H9 (cell line): ENCODE results near the gene DCAF10. TPM values are rescaled to one million over a fixed set of nuclear protein-coding genes. Genes with fewer than 3 reads are reported as not detected.

ENCODE experiments used
- DNase-seq: peaks from one replicate; pipeline ENCODE4 v3.0.0-alpha.2; 2017
- H2AFZ ChIP-seq: one replicate; pipeline ENCODE4 v1.6.1; 2013; ENCODE audit warnings: mild to moderate bottlenecking, low read length, control low read depth, moderate library complexity
- H2AK5ac ChIP-seq: 2 replicates; pipeline ENCODE4 v1.6.1; 2013; ENCODE audit warnings: low read length, control low read depth, mixed read lengths; ENCODE audit not compliant: insufficient read length
- H2BK120ac ChIP-seq: one replicate; pipeline ENCODE4 v1.6.1; 2013; ENCODE audit warnings: low read depth, mild to moderate bottlenecking, low read length, control low read depth, inconsistent platforms; ENCODE audit not compliant: poor library complexity, severe bottlenecking
- H2BK12ac ChIP-seq: 2 replicates; pipeline ENCODE4 v1.6.1; 2013; ENCODE audit warnings: low read length, control low read depth, mixed read lengths, low read depth; ENCODE audit not compliant: insufficient read length
- H2BK15ac ChIP-seq: 2 replicates; pipeline ENCODE4 v1.6.1; 2013; ENCODE audit warnings: low read depth, low read length, control low read depth
- H2BK20ac ChIP-seq: one replicate; pipeline ENCODE4 v1.6.1; 2013; ENCODE audit warnings: low read depth, mild to moderate bottlenecking, low read length, control low read depth, inconsistent platforms; ENCODE audit not compliant: poor library complexity, severe bottlenecking
- H2BK5ac ChIP-seq: 2 replicates; pipeline ENCODE4 v1.6.1; 2013; ENCODE audit warnings: low read length, control low read depth, mixed read lengths; ENCODE audit not compliant: insufficient read length
- H3K14ac ChIP-seq: 2 replicates; pipeline ENCODE4 v1.6.1; 2013; ENCODE audit warnings: low read length, control low read depth; ENCODE audit not compliant: insufficient read depth
- H3K18ac ChIP-seq: 2 replicates; pipeline ENCODE4 v1.6.1; 2013; ENCODE audit warnings: low read depth, mild to moderate bottlenecking, mixed read lengths, low read length, control low read depth; ENCODE audit not compliant: insufficient read length
- H3K23ac ChIP-seq: 2 replicates; pipeline ENCODE4 v1.6.1; 2013; ENCODE audit warnings: low read length, control low read depth, mixed read lengths, low read depth; ENCODE audit not compliant: insufficient read length
- H3K23me2 ChIP-seq: 2 replicates; pipeline ENCODE4 v1.6.1; 2013; ENCODE audit warnings: low read depth, mild to moderate bottlenecking, mixed read lengths, low read length, control low read depth; ENCODE audit not compliant: insufficient read length, poor library complexity, severe bottlenecking
- H3K27ac ChIP-seq: 2 replicates; pipeline ENCODE4 v1.5.1; 2013; ENCODE audit warnings: low read length, control low read depth, mixed read lengths, low read depth; ENCODE audit not compliant: insufficient read length
- H3K27me3 ChIP-seq: 2 replicates; pipeline ENCODE4 v1.6.1; 2013; ENCODE audit warnings: low read length, control low read depth, inconsistent platforms; ENCODE audit not compliant: insufficient read depth
- H3K4ac ChIP-seq: 2 replicates; pipeline ENCODE4 v1.6.1; 2013; ENCODE audit warnings: low read depth, mild to moderate bottlenecking, control low read depth, inconsistent platforms, low read length, moderate library complexity
- H3K4me1 ChIP-seq: 2 replicates; pipeline ENCODE4 v1.6.1; 2013; ENCODE audit warnings: low read length, control low read depth, inconsistent platforms; ENCODE audit not compliant: insufficient read depth
- H3K4me2 ChIP-seq: 2 replicates; pipeline ENCODE4 v1.6.1; 2013; ENCODE audit warnings: low read length, control low read depth, mixed read lengths; ENCODE audit not compliant: insufficient read length, insufficient read depth
- H3K56ac ChIP-seq: 2 replicates; pipeline ENCODE4 v1.6.1; 2013; ENCODE audit warnings: low read depth, mild to moderate bottlenecking, mixed read lengths, low read length, control low read depth; ENCODE audit not compliant: insufficient read length
- H3K79me1 ChIP-seq: 2 replicates; pipeline ENCODE4 v1.6.1; 2013; ENCODE audit warnings: low read depth, mild to moderate bottlenecking, moderate library complexity, low read length, control low read depth, inconsistent platforms; ENCODE audit not compliant: insufficient read depth, poor library complexity, severe bottlenecking
- H3K79me2 ChIP-seq: 2 replicates; pipeline ENCODE4 v1.6.1; 2013; ENCODE audit warnings: low read length, control low read depth, inconsistent platforms; ENCODE audit not compliant: insufficient read depth
- H3K9ac ChIP-seq: 2 replicates; pipeline ENCODE4 v1.6.1; 2013; ENCODE audit warnings: low read length, control low read depth, mixed read lengths; ENCODE audit not compliant: insufficient read length; ENCODE audit errors: extremely low read depth
- H3K9me3 ChIP-seq: one replicate; pipeline ENCODE4 v1.6.1; 2013; ENCODE audit warnings: low read depth, low read length, inconsistent platforms; ENCODE audit not compliant: control insufficient read depth
- H3T11ph ChIP-seq: one replicate; pipeline ENCODE4 v1.6.1; 2013; ENCODE audit warnings: mild to moderate bottlenecking, low read length, control low read depth, inconsistent platforms
- H4K20me1 ChIP-seq: one replicate; pipeline ENCODE4 v1.6.1; 2013; ENCODE audit not compliant: control insufficient read depth, insufficient read length, insufficient read depth
- H4K5ac ChIP-seq: 2 replicates; pipeline ENCODE4 v1.6.1; 2013; ENCODE audit warnings: low read depth, mild to moderate bottlenecking, mixed read lengths, low read length, control low read depth; ENCODE audit not compliant: insufficient read length
- H4K8ac ChIP-seq: replicated peaks from 2 replicates; pipeline ENCODE4 v1.6.1; 2013; ENCODE audit warnings: low read length, control low read depth, mixed read lengths, low read depth; ENCODE audit not compliant: insufficient read length
- H4K91ac ChIP-seq: 2 replicates; pipeline ENCODE4 v1.6.1; 2013; ENCODE audit warnings: low read depth, mild to moderate bottlenecking, moderate library complexity, mixed read lengths, low read length, control low read depth; ENCODE audit not compliant: insufficient read length
- H3K27ac Mint-ChIP-seq, 3 experiments: 2 replicates in 2 of 3; 3 replicates in 1 of 3; pipeline ENCODE4 v1.8.0; 2020 to 2021; ENCODE audit warnings: mixed read lengths in 3 of 3, mild to moderate bottlenecking in 1 of 3, moderate library complexity in 1 of 3
- H3K27me3 Mint-ChIP-seq: 2 replicates; pipeline ENCODE4 v1.8.0; 2021; ENCODE audit warnings: low read depth, mild to moderate bottlenecking, moderate library complexity, mixed read lengths
- H3K36me3 Mint-ChIP-seq, 3 experiments: 2 replicates in 2 of 3; 3 replicates in 1 of 3; pipeline ENCODE4 v1.8.0; 2020 to 2021; ENCODE audit warnings: low read depth in 3 of 3, mixed read lengths in 3 of 3; ENCODE audit not compliant: insufficient read depth in 1 of 3
- H3K4me1 Mint-ChIP-seq, 2 experiments: 2 replicates each; pipeline ENCODE4 v1.8.0; 2020; ENCODE audit warnings: mixed read lengths in 2 of 2
- H3K4me3 Mint-ChIP-seq, 2 experiments: 2 replicates in 1 of 2; 3 replicates in 1 of 2; pipeline ENCODE4 v1.8.0; 2020 to 2021; ENCODE audit warnings: mild to moderate bottlenecking in 2 of 2, mixed read lengths in 2 of 2, moderate library complexity in 1 of 2
- H3K9me3 Mint-ChIP-seq, 2 experiments: 2 replicates in 1 of 2; 3 replicates in 1 of 2; pipeline ENCODE4 v1.8.0; 2020; ENCODE audit warnings: mild to moderate bottlenecking in 2 of 2, mixed read lengths in 2 of 2, moderate library complexity in 1 of 2
- CTCF ChIP-seq: fragments of 200-600 bp; sonication (generic); conservative IDR thresholded peaks from 3 replicates; pipeline ENCODE4 v1.8.0; 2021; ENCODE audit warnings: antibody characterized with exemption, mild to moderate bottlenecking
- WGBS: extraction: QIAGEN DNeasy Blood & Tissue Kit; methylation state at CpG from one replicate; pipeline ENCODE4 v1.1.7; 2013; ENCODE audit warnings: missing lambda C conversion rate, low lambda C conversion rate, mixed read lengths; ENCODE audit not compliant: insufficient read length; ENCODE audit errors: extremely low coverage; 5-methylcytosine and 5-hydroxymethylcytosine counted together
- total RNA-seq: library from RNA; stranded (reverse); gene quantifications from 2 replicates; pipeline ENCODE4 v1.2.1, GENCODE V29; 2021

DCAF10 gene
- total RNA-seq, 1 experiment from 2014 or later: 13.4 TPM

DNA sequence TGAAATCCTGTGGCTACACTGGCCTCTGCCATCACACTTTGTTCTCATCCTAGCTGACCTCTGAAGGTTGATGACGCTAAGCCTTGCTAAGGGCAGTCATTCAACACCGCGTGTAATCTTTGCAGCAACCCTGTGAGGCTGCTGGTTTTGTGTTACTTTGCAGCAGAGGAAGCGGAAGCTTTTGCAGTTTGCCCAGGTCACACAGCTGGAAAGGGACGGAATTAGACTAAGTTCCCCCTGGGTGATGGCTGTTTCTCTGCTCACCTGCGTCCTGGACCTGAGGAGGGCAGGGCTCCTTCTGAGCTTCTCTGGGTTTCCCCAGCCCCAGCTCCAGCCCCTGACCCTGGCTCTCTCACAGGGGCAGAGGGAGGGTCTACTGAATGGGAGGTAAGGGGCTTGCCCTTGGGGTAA is 110.7 kb downstream of the DCAF10 start:
- Histone ChIP-seq H2BK5ac (no peak overlapping the region), H2BK15ac (no peak overlapping the region), H3K14ac (no peak overlapping the region), H4K5ac (no peak overlapping the region), H2AFZ (no peak overlapping the region), H3K56ac (no peak overlapping the region), H2BK20ac (no peak overlapping the region), H3K27ac (no peak overlapping the region), H3K23me2 (no peaks in the 10 kb centered on the region), H3K79me1 (no peaks in the 10 kb centered on the region), H3K18ac (no peak overlapping the region), H4K91ac (no peak overlapping the region), H4K8ac (no peak overlapping the region), H2BK120ac (no peak overlapping the region), H2AK5ac (no peak overlapping the region), H3K23ac (no peak overlapping the region), H3K27me3 (no peaks in the 10 kb centered on the region), H4K20me1 (no peaks in the 10 kb centered on the region), H2BK12ac (no peak overlapping the region), H3T11ph (no peak overlapping the region), H3K79me2 (no peaks in the 10 kb centered on the region), H3K9ac (no peak overlapping the region), H3K4me2 (no peak overlapping the region), H3K9me3 (no peaks in the 10 kb centered on the region), H3K4me1 (no peaks in the 10 kb centered on the region), H3K4ac (no peak overlapping the region)
- TF ChIP-seq CTCF: no peak
- Mint-ChIP-seq H3K4me1 (peaks cover 8 to 15% of the 10 kb centered on the region in 2 experiments), H3K4me3 (no peak overlapping the region), H3K9me3 (no peaks in the 10 kb centered on the region), H3K27me3 (peaks cover 16% of the 10 kb centered on the region), H3K36me3 (0 out of 7 replicates have a peak, but pooled peaks cover 0 to 4% (median 0%) of the 10 kb centered on the region in 3 experiments), H3K27ac (peak overlapping the region in 1 of 3 experiments; percentile 44; a peak in 1 of 7 replicates)
- WGBS: no CpG with 5 or more reads among the region's 6 CpGs
- no peak for DNase-seq
